HepG2 (cell line): ENCODE measurements around the gene CABLES2. TPM values are rescaled to one million over a fixed set of nuclear protein-coding genes. Genes with fewer than 3 reads are reported as not detected.
A peak's percentile ranks its signal among the peaks of the same experiment; 100 is the strongest.

Experiments
- ATAC-seq: fragments of 200-7000 bp; cut with Tn5 transposase; 3 replicates; pipeline ENCODE4 v1.9.1; 2020; ENCODE audit warnings: mild to moderate bottlenecking, moderate library complexity
- BruUV-seq: library from RNA; stranded (reverse); fragments of 400-500 nt; replicated peaks from 2 replicates; lab custom pipeline; 2021; lab: Mats Ljungman, UMichigan
- CTCF ChIA-PET: fragments of 300-600 bp; formaldehyde crosslinking; extraction: SDS; loops from one replicate; lab custom pipeline; 2021; ENCODE audit warnings: low total read pairs, inconsistent platforms, low intra/inter-chr PET ratio; lab: Yijun Ruan, JAX
- POLR2A ChIA-PET: fragments of 350-600 bp; sonication (Branson Sonifier 250); formaldehyde crosslinking; loops from one replicate; lab custom pipeline; 2020; ENCODE audit warnings: antibody characterized with exemption, inconsistent platforms; lab: Yijun Ruan, JAX
- DNase-seq: peaks from one replicate; pipeline ENCODE4 v3.0.0-alpha.2; 2015; ENCODE audit warnings: low spot score
- FAIRE-seq: peaks from 3 replicates; lab custom pipeline; 2011; peaks lifted over from hg19 to GRCh38; lab: Jason Lieb, UNC
- H2AFZ ChIP-seq: one replicate; pipeline ENCODE4 v1.6.1; 2011; ENCODE audit warnings: low read length, inconsistent platforms
- H3K27ac ChIP-seq: fragments of 300-600 bp; 3 replicates; pipeline ENCODE4 v1.8.0; 2011; ENCODE audit warnings: mixed run types, mild to moderate bottlenecking, mixed read lengths, low read length, inconsistent platforms; ENCODE audit not compliant: insufficient read depth; ENCODE audit errors: extremely low read length
- H3K27me3 ChIP-seq, 2 experiments: fragments of 200-600 bp in 1 of 2; 2 replicates in 1 of 2; 3 replicates in 1 of 2; pipeline versions ENCODE4 v1.6.0 to v1.8.0; 2011; ENCODE audit warnings: low read length in 2 of 2, mild to moderate bottlenecking in 2 of 2, moderate library complexity in 2 of 2, inconsistent platforms in 1 of 2; ENCODE audit not compliant: insufficient read depth in 2 of 2, control insufficient read depth in 1 of 2
- H3K36me3 ChIP-seq, 2 experiments: fragments of 200-600 bp in 1 of 2; replicated peaks in 1 of 2; 2 replicates in 1 of 2; 3 replicates in 1 of 2; pipeline versions ENCODE4 v1.5.1 to v1.8.0; 2011; ENCODE audit warnings: low read length in 2 of 2, inconsistent platforms in 1 of 2; ENCODE audit not compliant: insufficient read depth in 2 of 2, control insufficient read depth in 1 of 2
- H3K4me1 ChIP-seq: 2 replicates; pipeline ENCODE4 v1.5.1; 2012; ENCODE audit warnings: low read length, inconsistent platforms; ENCODE audit not compliant: insufficient read depth
- H3K4me2 ChIP-seq: 2 replicates; pipeline ENCODE4 v1.6.0; 2011; ENCODE audit warnings: low read depth, low read length, inconsistent platforms
- H3K4me3 ChIP-seq, 3 experiments: fragments of 200-600 bp in 1 of 3; sonication (generic), shearing (Covaris generic) in 1 of 3; replicated peaks in 1 of 3; 2 replicates each; pipeline ENCODE4 v1.5.1; 2011 to 2016; ENCODE audit warnings: low read length in 3 of 3, inconsistent platforms in 2 of 3, low read depth in 2 of 3, mild to moderate bottlenecking in 2 of 3, control low read depth in 1 of 3, mixed read lengths in 1 of 3; ENCODE audit not compliant: insufficient read depth in 1 of 3
- H3K79me2 ChIP-seq: one replicate; pipeline ENCODE4 v1.6.1; 2011; ENCODE audit warnings: low read length, inconsistent platforms; ENCODE audit not compliant: insufficient read depth
- H3K9ac ChIP-seq: 2 replicates; pipeline ENCODE4 v1.6.0; 2011; ENCODE audit warnings: mild to moderate bottlenecking, low read depth, low read length, inconsistent platforms; ENCODE audit not compliant: insufficient read depth
- H3K9me3 ChIP-seq: 2 replicates; pipeline ENCODE4 v1.5.1; 2012; ENCODE audit warnings: mild to moderate bottlenecking, low read length
- H4K20me1 ChIP-seq: 2 replicates; pipeline ENCODE4 v1.6.0; 2011; ENCODE audit warnings: inconsistent platforms, mild to moderate bottlenecking, low read length, moderate library complexity; ENCODE audit not compliant: insufficient read depth
- AGO2 ChIP-seq: fragments of 200-400 bp; formaldehyde crosslinking; optimal IDR thresholded peaks from 2 replicates; pipeline ENCODE3; 2017; ENCODE audit warnings: mild to moderate bottlenecking, low read depth, low read length, moderate library complexity
- CBFB ChIP-seq: sonication (generic); formaldehyde crosslinking; IDR thresholded peaks from 2 replicates; pipeline ENCODE4 v1.4.0; 2020; ENCODE audit warnings: missing genetic modification reagents
- ERF ChIP-seq: IDR thresholded peaks from 2 replicates; pipeline ENCODE4 v1.6.1; 2018; ENCODE audit warnings: missing biosample characterization, missing genetic modification reagents
- HNRNPK ChIP-seq: fragments of 200-400 bp; formaldehyde crosslinking; IDR thresholded peaks from 2 replicates; pipeline ENCODE4 v1.6.1; 2018; ENCODE audit warnings: low read length, low read depth, moderate library complexity, mild to moderate bottlenecking; ENCODE audit not compliant: poor library complexity, severe bottlenecking
- HNRNPL ChIP-seq: fragments of 200-400 bp; formaldehyde crosslinking; IDR thresholded peaks from 2 replicates; pipeline ENCODE4 v1.6.1; 2017; ENCODE audit warnings: mild to moderate bottlenecking, low read depth, low read length
- RBFOX2 ChIP-seq: fragments of 200-400 bp; formaldehyde crosslinking; IDR thresholded peaks from 2 replicates; pipeline ENCODE4 v1.6.1; 2017; ENCODE audit warnings: low read depth, mild to moderate bottlenecking, low read length
- SRSF1 ChIP-seq: fragments of 200-400 bp; formaldehyde crosslinking; optimal IDR thresholded peaks from 2 replicates; pipeline ENCODE3; 2017; ENCODE audit warnings: mild to moderate bottlenecking, low read depth, low read length, moderate library complexity
- ZNF256 ChIP-seq: sonication (generic); formaldehyde crosslinking; conservative IDR thresholded peaks from 2 replicates; pipeline ENCODE4 v1.4.0; 2020; ENCODE audit warnings: missing genetic modification reagents
- ZNF431 ChIP-seq: sonication (generic); formaldehyde crosslinking; IDR thresholded peaks from 2 replicates; pipeline ENCODE4 v1.9.0; 2022; ENCODE audit warnings: missing genetic modification reagents, low read depth, mild to moderate bottlenecking, borderline replicate concordance
- ZNF772 ChIP-seq: sonication (generic); formaldehyde crosslinking; IDR thresholded peaks from 2 replicates; pipeline ENCODE4 v1.5.0; 2020; ENCODE audit warnings: mild to moderate bottlenecking, missing genetic modification reagents
- WGBS: methylation state at CpG from one replicate; pipeline ENCODE4 v1.1.6; 2017; ENCODE audit warnings: low lambda C conversion rate; 5-methylcytosine and 5-hydroxymethylcytosine counted together
- in situ Hi-C: cut with HindIII; loops from 2 replicates; pipeline ENCODE4 v1.10.0; 2017; ENCODE audit warnings: low pct_unique_long_range_greater_than_20kb; ENCODE audit not compliant: extremely low pct_ligation_motif_present
- intact Hi-C: fragments of 100-400 bp; cut with micrococcal nuclease; formaldehyde crosslinking; loops from one replicate; pipeline ENCODE4 v1.10.0; 2022; ENCODE audit not compliant: unreplicated experiment
- polyA plus RNA-seq, 8 experiments: library from polyadenylated mRNA; depleted of rRNA in 3 of 8; stranded (reverse) in 7 of 8; unstranded in 1 of 8; fragments of >200 nt; fragmentation: Illumina TruSeq in 4 of 8; extraction: Trizol in 4 of 8; gene quantifications; 2 replicates each; pipeline versions ENCODE4 v1.2.1 to v1.2.3, GENCODE V29; 2011 to 2016; ENCODE audit warnings: low read depth in 4 of 8, missing spikeins in 1 of 8, mixed read lengths in 1 of 8; ENCODE audit not compliant: insufficient read depth in 1 of 8
- total RNA-seq, 5 experiments: library from RNA; depleted of rRNA; stranded (reverse); fragments of >200 nt; fragmentation: Illumina TruSeq; extraction: Trizol; gene quantifications; 2 replicates each; pipeline ENCODE4 v1.2.3, GENCODE V29; 2016; ENCODE audit warnings: low read depth in 1 of 5
- TF ChIP-seq, protein P1 (sequence below): sonication (generic); formaldehyde crosslinking; IDR thresholded peaks from 2 replicates; pipeline ENCODE4 v1.4.0; 2020; ENCODE audit warnings: missing genetic modification reagents
- TF ChIP-seq, protein P2 (sequence below): sonication (generic); formaldehyde crosslinking; IDR thresholded peaks from 2 replicates; pipeline ENCODE4 v1.8.1; 2022; ENCODE audit warnings: low read depth, mild to moderate bottlenecking, missing genetic modification reagents
- TF ChIP-seq, protein P3 (sequence below): sonication (generic); formaldehyde crosslinking; IDR thresholded peaks from 2 replicates; pipeline ENCODE4 v1.4.0; 2020; ENCODE audit warnings: missing genetic modification reagents, mild to moderate bottlenecking, borderline replicate concordance

CABLES2 gene
- total and polyA plus RNA-seq, 2 of the 13 experiments (the other 11 are each of a cell fraction or from before 2014, with no cell fraction given): 5.2 to 9.7 TPM

DNA sequence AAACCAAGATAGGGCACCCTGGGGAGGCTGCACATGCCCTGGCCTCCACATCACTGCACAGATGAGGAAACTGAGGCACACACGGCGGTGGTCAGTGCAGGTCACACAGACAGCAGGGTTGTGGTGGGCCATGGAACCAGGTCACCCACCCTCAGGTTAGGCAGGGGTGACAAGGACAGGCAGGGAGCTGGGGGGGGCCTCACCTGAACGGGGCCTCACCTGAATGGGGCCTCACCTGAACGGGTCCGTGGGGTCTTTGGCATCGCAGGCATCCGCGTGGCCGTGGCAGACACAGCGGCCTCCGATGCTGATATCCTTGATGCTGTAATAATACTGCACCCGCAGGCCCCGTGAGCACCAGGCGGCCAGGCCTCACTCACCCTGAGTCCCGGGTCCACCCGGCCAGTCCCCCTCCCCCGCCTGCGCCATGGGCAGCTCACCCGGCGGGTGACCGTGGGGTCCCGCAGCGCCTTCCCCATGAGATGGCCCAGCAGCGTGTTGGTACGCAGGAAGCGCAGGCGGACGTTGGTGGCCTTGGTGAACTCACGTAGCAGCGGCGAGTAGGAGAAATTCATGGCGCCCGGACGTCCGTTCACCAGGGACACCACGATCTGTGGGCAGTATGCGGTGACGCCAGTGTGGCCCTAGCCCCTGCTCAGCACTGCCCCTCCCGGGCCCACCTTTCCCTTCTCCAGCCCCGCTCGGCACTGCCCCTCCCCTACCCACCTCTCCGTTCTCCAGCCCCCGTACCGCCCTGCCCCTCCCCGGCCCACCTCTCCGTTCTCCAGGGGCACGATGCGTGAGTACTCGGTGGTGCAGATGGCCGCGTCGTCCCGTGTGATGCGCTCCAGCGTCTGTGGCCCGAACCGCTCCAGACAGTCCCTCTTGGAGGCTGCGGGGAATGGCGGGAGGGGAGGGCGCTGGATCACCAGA is 55.4 kb downstream of the CABLES2 start:
- H3K79me2 ChIP-seq: peaks cover 18% of the 10 kb centered on the region
- TF ChIP-seq ZNF431 (CRISPR knock-in tag) (no peak), HNRNPL (peak; percentile 57; the same call in 1 of the 2 replicates), ZNF256 (CRISPR knock-in tag) (no peak), HNRNPK (peak; percentile 48), AGO2 (peak; percentile 50), ERF (CRISPR knock-in tag) (no peak), RBFOX2 (peak; percentile 62), ZNF772 (no peak), SRSF1 (peak; percentile 25), CBFB (CRISPR knock-in tag) (no peak)
- TF ChIP-seq, protein P1, sequence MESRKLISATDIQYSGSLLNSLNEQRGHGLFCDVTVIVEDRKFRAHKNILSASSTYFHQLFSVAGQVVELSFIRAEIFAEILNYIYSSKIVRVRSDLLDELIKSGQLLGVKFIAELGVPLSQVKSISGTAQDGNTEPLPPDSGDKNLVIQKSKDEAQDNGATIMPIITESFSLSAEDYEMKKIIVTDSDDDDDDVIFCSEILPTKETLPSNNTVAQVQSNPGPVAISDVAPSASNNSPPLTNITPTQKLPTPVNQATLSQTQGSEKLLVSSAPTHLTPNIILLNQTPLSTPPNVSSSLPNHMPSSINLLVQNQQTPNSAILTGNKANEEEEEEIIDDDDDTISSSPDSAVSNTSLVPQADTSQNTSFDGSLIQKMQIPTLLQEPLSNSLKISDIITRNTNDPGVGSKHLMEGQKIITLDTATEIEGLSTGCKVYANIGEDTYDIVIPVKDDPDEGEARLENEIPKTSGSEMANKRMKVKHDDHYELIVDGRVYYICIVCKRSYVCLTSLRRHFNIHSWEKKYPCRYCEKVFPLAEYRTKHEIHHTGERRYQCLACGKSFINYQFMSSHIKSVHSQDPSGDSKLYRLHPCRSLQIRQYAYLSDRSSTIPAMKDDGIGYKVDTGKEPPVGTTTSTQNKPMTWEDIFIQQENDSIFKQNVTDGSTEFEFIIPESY (CRISPR knock-in tag): peak; percentile 22; the same call in 1 of the 2 replicates
- TF ChIP-seq, protein P2, sequence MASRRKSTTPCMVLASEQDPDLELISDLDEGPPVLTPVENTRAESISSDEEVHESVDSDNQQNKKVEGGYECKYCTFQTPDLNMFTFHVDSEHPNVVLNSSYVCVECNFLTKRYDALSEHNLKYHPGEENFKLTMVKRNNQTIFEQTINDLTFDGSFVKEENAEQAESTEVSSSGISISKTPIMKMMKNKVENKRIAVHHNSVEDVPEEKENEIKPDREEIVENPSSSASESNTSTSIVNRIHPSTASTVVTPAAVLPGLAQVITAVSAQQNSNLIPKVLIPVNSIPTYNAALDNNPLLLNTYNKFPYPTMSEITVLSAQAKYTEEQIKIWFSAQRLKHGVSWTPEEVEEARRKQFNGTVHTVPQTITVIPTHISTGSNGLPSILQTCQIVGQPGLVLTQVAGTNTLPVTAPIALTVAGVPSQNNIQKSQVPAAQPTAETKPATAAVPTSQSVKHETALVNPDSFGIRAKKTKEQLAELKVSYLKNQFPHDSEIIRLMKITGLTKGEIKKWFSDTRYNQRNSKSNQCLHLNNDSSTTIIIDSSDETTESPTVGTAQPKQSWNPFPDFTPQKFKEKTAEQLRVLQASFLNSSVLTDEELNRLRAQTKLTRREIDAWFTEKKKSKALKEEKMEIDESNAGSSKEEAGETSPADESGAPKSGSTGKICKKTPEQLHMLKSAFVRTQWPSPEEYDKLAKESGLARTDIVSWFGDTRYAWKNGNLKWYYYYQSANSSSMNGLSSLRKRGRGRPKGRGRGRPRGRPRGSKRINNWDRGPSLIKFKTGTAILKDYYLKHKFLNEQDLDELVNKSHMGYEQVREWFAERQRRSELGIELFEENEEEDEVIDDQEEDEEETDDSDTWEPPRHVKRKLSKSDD (CRISPR knock-in tag): 0 out of 2 replicates have a peak, but pooled peaks have one; percentile 39
- TF ChIP-seq, protein P3, sequence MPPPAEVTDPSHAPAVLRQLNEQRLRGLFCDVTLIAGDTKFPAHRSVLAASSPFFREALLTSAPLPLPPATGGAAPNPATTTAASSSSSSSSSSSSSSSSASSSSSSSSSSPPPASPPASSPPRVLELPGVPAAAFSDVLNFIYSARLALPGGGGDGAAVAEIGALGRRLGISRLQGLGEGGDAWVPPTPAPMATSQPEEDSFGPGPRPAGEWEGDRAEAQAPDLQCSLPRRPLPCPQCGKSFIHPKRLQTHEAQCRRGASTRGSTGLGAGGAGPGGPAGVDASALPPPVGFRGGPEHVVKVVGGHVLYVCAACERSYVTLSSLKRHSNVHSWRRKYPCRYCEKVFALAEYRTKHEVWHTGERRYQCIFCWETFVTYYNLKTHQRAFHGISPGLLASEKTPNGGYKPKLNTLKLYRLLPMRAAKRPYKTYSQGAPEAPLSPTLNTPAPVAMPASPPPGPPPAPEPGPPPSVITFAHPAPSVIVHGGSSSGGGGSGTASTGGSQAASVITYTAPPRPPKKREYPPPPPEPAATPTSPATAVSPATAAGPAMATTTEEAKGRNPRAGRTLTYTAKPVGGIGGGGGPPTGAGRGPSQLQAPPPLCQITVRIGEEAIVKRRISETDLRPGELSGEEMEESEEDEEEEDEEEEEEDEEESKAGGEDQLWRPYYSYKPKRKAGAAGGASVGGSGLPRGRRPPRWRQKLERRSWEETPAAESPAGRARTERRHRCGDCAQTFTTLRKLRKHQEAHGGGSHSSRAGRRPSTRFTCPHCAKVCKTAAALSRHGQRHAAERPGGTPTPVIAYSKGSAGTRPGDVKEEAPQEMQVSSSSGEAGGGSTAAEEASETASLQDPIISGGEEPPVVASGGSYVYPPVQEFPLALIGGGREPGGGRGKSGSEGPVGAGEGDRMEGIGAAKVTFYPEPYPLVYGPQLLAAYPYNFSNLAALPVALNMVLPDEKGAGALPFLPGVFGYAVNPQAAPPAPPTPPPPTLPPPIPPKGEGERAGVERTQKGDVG (CRISPR knock-in tag): no peak

More for the DNA sequence above, 55.4 kb downstream of the CABLES2 start:
- BruUV-seq: no TSS peak
- 90% methylated on average over 60 of the region's 60 CpGs for WGBS
- no peak for DNase-seq
- intact Hi-C loops: no loop called here
- no peak overlapping the region for H3K4me3 ChIP-seq
- H3K9ac ChIP-seq: no peak overlapping the region
- H4K20me1 ChIP-seq: peaks cover 20% of the 10 kb centered on the region; the same call in 1 of the 2 replicates
- H3K4me1 ChIP-seq: peaks cover 52% of the 10 kb centered on the region
- H3K36me3 ChIP-seq: peaks cover 32 to 46% of the 10 kb centered on the region in 2 experiments
- H2AFZ ChIP-seq: no peak overlapping the region
- H3K9me3 ChIP-seq: no peaks in the 10 kb centered on the region
- H3K27me3 ChIP-seq: no peaks in the 10 kb centered on the region
- no peak for FAIRE-seq
- H3K27ac ChIP-seq: no peak overlapping the region
- H3K4me2 ChIP-seq: no peak overlapping the region
- ATAC-seq: no peak
- in situ Hi-C loops: no loop called here
- CTCF ChIA-PET: no interaction called here
- POLR2A ChIA-PET: interaction anchor here (5.8 kb wide), 1 partner anchor 18 kb away, joined by 62 read pairs; the partner anchor contains the start of gene LAMA5
